IgD-negative memory B cell (primary cell): Measurements from ENCODE around the gene EMP2. TPM values are rescaled to one million over a fixed set of nuclear protein-coding genes. Genes with fewer than 3 reads are reported as not detected.
"Not testable (repeated sequence)": the region's sequence is repeated elsewhere in the genome, so short reads cannot be mapped to it uniquely, and the experiment has no call there.

ENCODE experiments used
- H3K27ac Mint-ChIP-seq, 3 donors: one replicate each; pipeline ENCODE4 v1.8.0; 2020 to 2022; ENCODE audit warnings: mild to moderate bottlenecking in 3 of 3, mixed read lengths in 3 of 3, moderate library complexity in 1 of 3
- H3K27me3 Mint-ChIP-seq: one replicate; pipeline ENCODE4 v1.8.0; 2021; ENCODE audit warnings: mixed read lengths
- H3K36me3 Mint-ChIP-seq: one replicate; pipeline ENCODE4 v1.8.0; 2020; ENCODE audit warnings: mild to moderate bottlenecking, mixed read lengths
- H3K4me1 Mint-ChIP-seq, 3 donors: one replicate each; pipeline ENCODE4 v1.8.0; 2020 to 2022; ENCODE audit warnings: mixed read lengths in 3 of 3, mild to moderate bottlenecking in 1 of 3
- H3K4me3 Mint-ChIP-seq, 4 donors: one replicate each; pipeline ENCODE4 v1.8.0; 2020 to 2022; ENCODE audit warnings: mild to moderate bottlenecking in 4 of 4, mixed read lengths in 4 of 4, moderate library complexity in 3 of 4
- H3K9me3 Mint-ChIP-seq, 3 donors: one replicate each; pipeline ENCODE4 v1.8.0; 2020 to 2021; ENCODE audit warnings: mixed read lengths in 3 of 3, mild to moderate bottlenecking in 1 of 3
- polyA plus RNA-seq: library from polyadenylated mRNA; unstranded; fragments of 300-500 nt; fragmentation: Illumina TruSeq; gene quantifications from one replicate; pipeline ENCODE4 v1.2.3, GENCODE V29; 2021

EMP2 gene, protein sequence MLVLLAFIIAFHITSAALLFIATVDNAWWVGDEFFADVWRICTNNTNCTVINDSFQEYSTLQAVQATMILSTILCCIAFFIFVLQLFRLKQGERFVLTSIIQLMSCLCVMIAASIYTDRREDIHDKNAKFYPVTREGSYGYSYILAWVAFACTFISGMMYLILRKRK
- not detected for polyA plus RNA-seq

DNA sequence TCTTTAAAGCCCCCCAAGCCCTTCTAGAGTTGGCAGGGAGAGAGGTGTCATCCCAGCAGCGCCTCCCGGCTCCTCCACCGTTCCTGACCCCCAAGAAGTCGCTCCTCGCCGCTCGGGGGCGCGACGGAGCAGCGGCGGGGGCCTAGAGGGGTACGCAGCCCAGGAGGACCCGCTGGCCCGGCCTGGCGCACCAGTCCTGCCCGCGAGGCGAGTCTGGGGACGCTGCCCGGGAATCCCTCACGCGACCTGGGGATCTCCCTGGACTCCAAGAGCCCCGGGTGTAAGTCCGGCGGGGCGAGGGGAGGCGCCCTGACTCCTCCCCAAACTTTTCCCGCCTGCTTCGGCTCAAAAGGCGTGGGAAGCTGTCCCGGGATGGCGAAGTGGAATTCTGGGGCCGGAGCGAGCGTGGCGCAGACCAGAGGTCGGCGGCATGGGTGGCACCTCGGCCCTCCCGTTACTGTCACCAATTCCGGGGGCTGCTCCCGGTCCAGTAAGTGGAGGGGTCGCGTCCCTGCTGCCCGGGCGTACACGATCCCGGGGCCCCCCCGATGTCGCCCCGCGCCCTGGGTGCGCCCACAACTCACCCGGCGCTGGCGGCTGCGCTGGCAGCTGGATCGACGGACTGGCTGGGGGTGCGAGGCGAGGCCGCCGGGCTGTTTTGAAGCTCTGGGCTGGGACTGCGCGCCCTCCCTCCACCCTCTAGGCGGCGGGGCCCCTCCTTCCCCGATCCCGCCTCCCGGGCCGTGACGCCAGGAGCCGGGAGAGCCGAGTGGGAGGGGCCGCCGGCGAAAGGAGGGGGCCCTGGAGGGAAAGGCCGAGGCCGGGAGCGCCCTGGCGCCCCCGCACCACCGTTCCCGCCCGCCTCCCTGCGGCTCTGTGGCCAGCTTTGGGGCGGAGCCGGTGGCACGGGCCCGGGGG is at the start of gene EMP2:
Gene EMP2 (minus strand): TSS at position 634 of the 918 bp plus-strand sequence. CDS start 32,981 bp downstream, outside the sequence.
- Mint-ChIP-seq H3K36me3 (no peaks in the 10 kb centered on the region), H3K27me3 (peaks cover 43% of the 10 kb centered on the region), H3K9me3 (no peaks in the 10 kb centered on the region), H3K27ac (peak within 1 kb of the TSS in 1 of 3 donors; percentile 73), H3K4me1 (peaks cover 0 to 5% (median 0%) of the 10 kb centered on the region in 3 donors), H3K4me3 (peak within 1 kb of the TSS in 3 of 4 donors; percentile 49 to 78 (median 50))

GRCh38 chr16:10629592-10629963 is 49.2 kb upstream of the EMP2 start:
- H3K27ac Mint-ChIP-seq, result peak overlapping the region in 1 of 3 donors; percentile 80
- H3K36me3 Mint-ChIP-seq, result peaks cover 7% of the 10 kb centered on the region
- H3K9me3 Mint-ChIP-seq, result peaks cover 0 to 11% (median 9%) of the 10 kb centered on the region in 3 donors

DNA sequence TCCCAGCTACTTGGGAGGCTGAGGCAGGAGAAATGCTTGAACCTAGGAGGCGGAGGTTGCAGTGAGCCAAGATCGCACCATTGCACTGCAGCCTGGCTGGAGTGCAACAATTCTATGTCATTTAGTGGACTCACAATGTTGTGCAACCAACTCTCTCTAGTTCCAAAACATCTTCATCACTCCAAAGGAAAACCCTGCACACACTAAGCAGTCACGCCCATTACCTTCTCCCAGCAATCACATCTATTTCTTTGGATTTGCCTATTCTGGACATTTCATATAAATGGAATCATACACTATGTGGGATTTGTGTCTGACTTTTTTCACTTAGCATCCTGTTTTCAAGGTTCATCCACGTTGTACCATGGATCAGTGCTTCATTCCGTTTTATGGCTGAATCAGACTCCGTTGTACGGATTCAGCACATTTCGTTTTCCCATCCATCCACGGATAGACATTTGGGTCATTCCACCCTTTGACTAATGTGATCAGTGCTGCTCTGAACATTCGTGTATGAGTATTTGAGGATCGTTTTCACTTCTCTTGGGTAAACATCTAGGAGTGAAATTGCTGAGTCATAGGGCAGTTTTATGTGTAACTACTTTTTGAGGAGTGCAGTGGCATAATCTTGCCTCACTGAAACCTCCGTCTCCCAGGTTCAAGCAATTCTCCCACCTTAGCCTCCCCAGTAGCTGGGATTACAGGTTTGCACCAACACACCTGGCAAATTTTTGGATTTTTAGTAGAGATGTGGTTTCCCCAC is 45.4 kb upstream of the EMP2 start:
- no peaks in the 10 kb centered on the region for H3K9me3 Mint-ChIP-seq
- H3K36me3 Mint-ChIP-seq, result no peaks in the 10 kb centered on the region
- no peak overlapping the region for H3K4me3 Mint-ChIP-seq
- no peaks in the 10 kb centered on the region for H3K27me3 Mint-ChIP-seq
- no peaks in the 10 kb centered on the region for H3K4me1 Mint-ChIP-seq
- H3K27ac Mint-ChIP-seq, result no peak overlapping the region

More at GRCh38 chr16:10629592-10629963, 49.2 kb upstream of the EMP2 start:
- peaks cover 5% of the 10 kb centered on the region for H3K27me3 Mint-ChIP-seq
- H3K4me3 Mint-ChIP-seq, result no peak overlapping the region
- peaks cover 0 to 1% (median 0%) of the 10 kb centered on the region in 3 donors for H3K4me1 Mint-ChIP-seq

GRCh38 chr16:10624527-10624926 is 44.1 kb upstream of the EMP2 start:
- Mint-ChIP-seq H3K4me1 (peaks cover 0 to 5% (median 2%) of the 10 kb centered on the region in 3 donors), H3K9me3 (no peaks in the 10 kb centered on the region), H3K36me3 (no peaks in the 10 kb centered on the region), H3K27me3 (peaks cover 4% of the 10 kb centered on the region), H3K27ac (no peak overlapping the region), H3K4me3 (no peak overlapping the region)

DNA sequence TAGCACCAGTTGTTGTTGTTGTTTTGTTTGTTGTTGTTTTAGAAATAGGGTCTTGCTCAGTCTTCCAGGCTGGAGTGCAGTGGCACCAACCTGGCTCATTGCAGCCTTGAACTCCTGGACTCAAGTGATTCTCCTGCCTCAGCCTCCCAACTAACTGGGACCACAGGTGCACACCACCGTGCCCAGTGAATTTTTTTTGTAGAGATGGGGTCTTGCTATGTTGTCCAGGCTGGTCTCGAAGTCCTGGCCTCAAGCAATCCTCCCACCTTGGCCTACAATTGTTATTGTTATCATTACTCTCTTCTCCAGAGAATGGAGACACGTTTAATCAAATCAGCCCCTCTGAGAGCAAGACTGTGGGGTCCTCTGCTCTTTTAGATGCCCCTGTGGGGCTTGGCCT is 42.7 kb upstream of the EMP2 start:
- H3K27ac Mint-ChIP-seq, result peak overlapping the region in 1 of 3 donors; percentile 53
- peaks cover 14% of the 10 kb centered on the region for H3K27me3 Mint-ChIP-seq
- no peaks in the 10 kb centered on the region for H3K9me3 Mint-ChIP-seq
- H3K4me3 Mint-ChIP-seq, result no peak overlapping the region
- peaks cover 3 to 5% (median 5%) of the 10 kb centered on the region in 3 donors for H3K4me1 Mint-ChIP-seq
- no peaks in the 10 kb centered on the region for H3K36me3 Mint-ChIP-seq

GRCh38 chr16:10622036-10622921 is 41.9 kb upstream of the EMP2 start:
- H3K27me3 Mint-ChIP-seq, result peaks cover 19% of the 10 kb centered on the region

DNA sequence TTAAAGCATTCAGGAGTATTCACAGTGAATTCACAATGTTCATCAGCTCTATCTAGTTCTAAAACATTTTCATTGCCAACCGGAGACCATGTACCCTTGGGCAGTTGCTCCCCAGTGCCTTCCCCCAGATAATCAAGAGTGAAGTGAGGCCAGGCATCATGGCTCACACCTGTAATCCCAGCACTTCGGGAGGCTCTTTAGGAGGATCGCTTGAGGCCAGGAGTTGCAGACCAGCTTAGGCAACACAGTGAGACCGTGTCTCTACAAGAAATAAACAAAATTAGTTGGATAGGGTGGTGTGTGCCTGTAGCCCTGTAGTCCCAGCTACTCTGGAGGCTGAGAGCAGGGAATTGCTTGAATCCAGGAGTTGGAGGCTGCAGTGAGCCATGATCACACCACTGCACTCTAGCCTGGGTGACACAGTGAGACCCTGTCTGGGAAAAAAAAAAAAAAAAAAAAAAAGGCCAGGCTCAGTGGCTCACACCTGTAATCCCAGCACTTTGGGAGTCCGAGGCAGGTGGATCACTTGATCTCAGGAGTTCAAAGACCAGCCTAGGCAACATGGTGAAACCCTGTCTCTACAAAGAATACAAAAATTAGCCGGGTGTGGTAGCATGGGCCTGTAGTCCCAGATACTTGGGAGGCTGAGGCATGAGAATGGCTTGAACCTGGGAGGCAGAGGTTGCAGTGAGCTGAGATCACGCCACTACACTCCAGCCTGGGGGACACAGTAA is 41.0 kb upstream of the EMP2 start:
- H3K27me3 Mint-ChIP-seq, result peaks cover 19% of the 10 kb centered on the region
- not testable (repeated sequence) for H3K4me1 Mint-ChIP-seq, H3K27ac Mint-ChIP-seq, H3K9me3 Mint-ChIP-seq, H3K4me3 Mint-ChIP-seq, H3K36me3 Mint-ChIP-seq

More at GRCh38 chr16:10622036-10622921, 41.9 kb upstream of the EMP2 start:
- H3K4me1 Mint-ChIP-seq, result peaks cover 3 to 5% (median 5%) of the 10 kb centered on the region in 3 donors
- no peaks in the 10 kb centered on the region for H3K36me3 Mint-ChIP-seq
- H3K4me3 Mint-ChIP-seq, result no peak overlapping the region
- H3K27ac Mint-ChIP-seq, result no peak overlapping the region
- H3K9me3 Mint-ChIP-seq, result no peaks in the 10 kb centered on the region

- Mint-ChIP-seq H3K4me3 (peak overlapping the region in 1 of 4 donors; percentile 37), H3K4me1 (peaks cover 3 to 5% (median 5%) of the 10 kb centered on the region in 3 donors), H3K9me3 (no peaks in the 10 kb centered on the region), H3K27ac (no peak overlapping the region), H3K27me3 (peaks cover 22% of the 10 kb centered on the region), H3K36me3 (no peaks in the 10 kb centered on the region)
These were observed 39.7 kb upstream of the EMP2 start for GRCh38 chr16:10620120-10620519.

- peaks cover 22% of the 10 kb centered on the region for H3K27me3 Mint-ChIP-seq
- no peak overlapping the region for H3K27ac Mint-ChIP-seq
- H3K36me3 Mint-ChIP-seq, result no peaks in the 10 kb centered on the region
- H3K4me3 Mint-ChIP-seq, result peak overlapping the region in 3 of 4 donors; percentile 46 to 82 (median 68)
- peaks cover 4 to 5% (median 5%) of the 10 kb centered on the region in 3 donors for H3K4me1 Mint-ChIP-seq
- H3K9me3 Mint-ChIP-seq, result no peaks in the 10 kb centered on the region
These were observed 39.0 kb upstream of the EMP2 start for GRCh38 chr16:10619271-10619849.

GRCh38 chr16:10618710-10619209 is 38.4 kb upstream of the EMP2 start:
- Mint-ChIP-seq H3K36me3 (no peaks in the 10 kb centered on the region), H3K27ac (peak overlapping the region in 1 of 3 donors; percentile 51), H3K4me1 (peaks cover 6 to 8% (median 6%) of the 10 kb centered on the region in 3 donors), H3K27me3 (peaks cover 22% of the 10 kb centered on the region), H3K9me3 (no peaks in the 10 kb centered on the region), H3K4me3 (peak overlapping the region in 1 of 4 donors; percentile 82)

DNA sequence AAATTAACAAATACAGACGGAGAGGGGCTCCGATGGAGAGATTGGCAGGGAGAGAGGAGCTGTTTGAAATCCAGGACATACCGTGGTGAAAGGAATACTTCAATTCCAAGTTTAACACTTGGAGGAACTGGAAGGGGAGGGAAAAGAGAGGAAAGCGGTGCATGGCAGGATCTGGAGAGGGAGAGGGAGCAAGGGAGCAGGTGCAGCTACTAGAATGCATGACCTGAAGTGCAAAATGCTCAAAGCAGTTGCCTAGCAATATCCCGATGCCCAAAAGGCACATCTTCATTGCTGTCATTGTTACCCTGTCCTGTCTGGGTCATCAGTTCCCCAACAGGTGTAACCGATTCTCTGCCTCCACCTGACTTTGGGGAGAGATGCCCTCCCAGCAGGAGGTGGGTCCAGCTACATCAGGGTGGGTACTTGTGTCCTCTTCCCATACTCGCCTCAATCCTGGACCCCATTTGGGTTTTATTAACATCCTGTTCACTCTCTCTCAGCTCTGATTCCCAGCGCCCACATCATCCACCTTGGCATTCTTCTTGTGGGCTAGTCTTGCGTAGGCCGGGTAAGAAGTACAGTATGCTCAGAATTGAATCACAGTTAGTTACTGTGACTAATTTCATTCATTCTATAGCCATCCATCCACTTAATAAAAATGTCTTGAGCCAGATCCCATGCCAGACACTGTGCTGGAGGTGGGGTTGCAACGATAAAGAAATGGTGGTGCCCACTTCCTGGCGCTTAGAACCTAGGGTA is 37.4 kb upstream of the EMP2 start:
- H3K9me3 Mint-ChIP-seq, result no peaks in the 10 kb centered on the region
- no peaks in the 10 kb centered on the region for H3K36me3 Mint-ChIP-seq
- H3K27ac Mint-ChIP-seq, result peak overlapping the region in 1 of 3 donors; percentile 51
- peaks cover 8 to 10% (median 8%) of the 10 kb centered on the region in 3 donors for H3K4me1 Mint-ChIP-seq
- peaks cover 22% of the 10 kb centered on the region for H3K27me3 Mint-ChIP-seq
- H3K4me3 Mint-ChIP-seq, result no peak overlapping the region

DNA sequence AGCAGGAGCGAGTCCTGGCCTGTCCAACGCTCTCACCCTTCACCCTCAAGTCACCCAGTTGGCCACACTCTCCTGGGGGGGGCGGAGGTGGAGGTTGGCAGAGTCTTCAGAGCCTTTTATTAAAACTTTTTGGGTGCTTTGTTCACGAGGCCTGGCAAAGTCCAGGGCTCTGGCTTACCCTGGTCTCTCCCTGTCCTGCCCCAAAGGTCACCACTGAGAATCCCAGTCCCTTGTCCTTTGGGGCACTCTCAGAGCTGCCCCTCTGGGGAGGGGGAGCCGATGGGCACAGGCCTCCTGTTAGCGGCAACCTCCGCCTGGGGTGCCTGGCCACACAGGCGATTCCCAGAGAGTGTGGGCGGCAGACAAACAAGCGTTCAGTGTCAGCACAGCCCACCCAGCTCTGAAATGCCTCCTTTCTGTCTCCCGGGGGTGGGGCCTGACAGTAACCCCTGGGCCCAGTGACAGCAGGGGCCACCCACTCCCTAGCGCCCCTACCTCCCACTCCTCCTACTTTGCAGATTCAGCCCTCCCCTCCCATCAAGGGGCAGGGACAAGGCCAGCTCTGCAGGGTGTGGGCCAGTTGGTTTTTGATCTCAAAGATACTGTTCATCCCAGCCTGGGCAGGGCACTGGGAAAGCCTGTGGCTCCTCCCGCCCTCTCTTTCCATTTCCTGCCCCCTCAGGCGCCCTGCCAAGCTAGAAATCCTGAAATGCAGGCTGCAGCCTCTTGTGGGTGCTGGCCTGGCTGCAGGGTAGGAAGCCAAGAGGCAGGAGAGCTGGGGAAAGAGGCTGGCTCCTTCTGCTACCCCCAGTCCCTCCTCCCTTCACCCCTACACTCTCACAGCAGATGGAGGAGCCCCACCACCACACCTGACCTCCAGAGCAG is 36.6 kb upstream of the EMP2 start:
- Mint-ChIP-seq H3K36me3 (no peaks in the 10 kb centered on the region), H3K27me3 (peaks cover 22% of the 10 kb centered on the region), H3K4me3 (no peak overlapping the region), H3K4me1 (peaks cover 8 to 10% (median 8%) of the 10 kb centered on the region in 3 donors), H3K27ac (no peak overlapping the region), H3K9me3 (no peaks in the 10 kb centered on the region)
